Retina (tissue), 1 donor: ENCODE data around the gene CELF2.
"Not testable (repeated sequence)": the region's sequence is repeated elsewhere in the genome, so short reads cannot be mapped to it uniquely, and the experiment has no call there.

Experiments used
- DNase-seq: peaks from one replicate; pipeline ENCODE4 v3.0.0-alpha.2; 2016

The CELF2 gene

DNA sequence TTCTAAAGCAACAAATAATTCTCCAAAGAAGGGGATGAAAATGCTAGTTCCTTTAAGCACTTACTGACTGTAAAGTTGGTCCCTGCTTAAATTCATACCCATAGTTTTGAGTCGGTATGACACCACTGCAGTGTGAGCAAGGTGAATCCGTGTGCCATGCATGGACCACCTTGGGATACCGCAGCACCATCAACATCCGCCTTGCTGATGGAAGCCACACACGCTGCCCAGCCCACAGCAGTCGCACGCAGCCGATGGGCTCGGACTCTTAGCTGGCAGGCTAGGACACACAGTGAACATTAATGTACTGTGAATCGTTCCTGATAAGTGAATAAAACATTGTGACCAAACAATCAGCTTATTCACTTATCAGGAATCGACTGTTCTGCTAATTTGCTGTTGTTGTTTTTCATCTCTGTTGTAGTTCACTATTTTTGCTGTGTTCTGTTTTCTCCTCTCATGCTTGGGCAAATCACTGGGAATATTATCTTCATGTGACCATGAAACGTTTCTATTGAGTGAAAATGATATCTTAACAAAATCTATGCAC, 318.3 kb downstream of the CELF2 start:
- no peak for DNase-seq

DNA sequence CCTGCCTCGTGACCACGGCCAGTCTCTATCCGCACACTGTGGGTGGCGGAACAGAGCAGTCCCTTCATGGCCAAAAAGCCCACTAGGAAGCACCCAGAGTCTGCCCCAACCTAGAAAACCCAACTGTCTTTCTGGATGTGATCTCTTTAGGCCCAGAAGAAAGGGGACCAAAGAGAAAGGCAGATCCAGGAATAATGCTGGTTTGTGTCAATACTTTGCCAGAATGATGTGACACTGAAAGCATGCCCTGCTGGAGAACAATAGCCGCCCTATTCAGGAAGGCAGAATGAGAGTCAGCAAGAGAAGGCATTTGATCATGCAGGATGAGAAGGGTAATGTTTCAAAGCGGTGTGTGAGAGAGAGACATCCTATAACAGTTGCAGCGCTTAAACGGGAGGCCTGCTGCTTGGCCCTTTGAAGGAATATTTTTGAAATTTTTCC, 319.1 kb downstream of the CELF2 start:
- DNase-seq, result peak; percentile 50

DNA sequence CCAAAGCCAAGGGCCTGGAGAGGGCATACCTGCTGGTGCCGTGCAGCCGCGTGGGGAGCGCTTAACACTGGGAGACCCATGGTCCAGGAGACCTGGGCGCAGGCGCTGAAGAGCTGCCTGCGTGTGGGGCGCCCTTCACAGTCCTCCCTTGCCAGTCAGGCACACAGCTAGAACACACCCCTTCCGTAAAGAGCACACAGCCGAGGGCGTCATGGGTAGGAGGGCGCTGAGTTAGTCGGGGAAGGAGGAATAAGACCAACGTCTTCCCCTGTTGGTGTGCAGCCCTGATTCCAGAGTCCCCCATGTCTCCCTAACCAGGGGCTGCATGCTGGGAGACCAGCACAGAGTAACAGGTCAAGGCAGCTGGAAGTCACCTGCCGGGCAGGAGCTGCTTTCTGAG, 319.8 kb downstream of the CELF2 start:
- DNase-seq, result no peak

DNA sequence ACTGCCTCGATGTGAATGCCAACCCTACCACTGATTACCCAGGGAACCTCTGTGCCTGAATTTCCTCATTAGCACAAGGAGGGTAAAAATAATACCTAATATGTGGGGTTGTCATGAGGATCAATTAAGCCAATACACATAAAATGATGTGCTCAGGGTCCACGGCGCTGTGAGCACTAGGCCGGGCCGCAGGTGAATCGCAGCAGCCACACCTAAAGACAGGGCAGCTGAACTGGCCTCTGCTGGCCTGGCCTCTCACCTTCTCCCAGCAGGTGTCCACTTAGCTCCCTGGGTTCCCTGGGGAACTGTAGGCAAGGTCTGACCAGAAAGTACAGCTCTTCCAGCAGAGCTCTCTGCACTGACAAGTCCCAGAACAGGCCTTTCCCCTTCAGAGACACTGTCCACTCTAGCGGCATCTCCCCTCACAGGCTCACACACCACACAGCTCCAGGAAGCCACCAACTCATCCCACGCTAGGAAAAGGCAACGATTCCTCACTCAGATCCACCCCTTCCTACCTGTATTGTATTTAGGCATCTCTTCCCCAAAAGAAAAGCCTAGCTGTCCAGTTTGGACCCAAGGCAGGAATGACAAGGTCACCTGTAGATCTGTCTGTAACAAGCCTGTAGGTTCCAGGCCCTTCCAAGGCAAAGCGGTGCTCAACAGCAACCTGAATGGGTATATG, 320.6 kb downstream of the CELF2 start:
- DNase-seq, result no peak

DNA sequence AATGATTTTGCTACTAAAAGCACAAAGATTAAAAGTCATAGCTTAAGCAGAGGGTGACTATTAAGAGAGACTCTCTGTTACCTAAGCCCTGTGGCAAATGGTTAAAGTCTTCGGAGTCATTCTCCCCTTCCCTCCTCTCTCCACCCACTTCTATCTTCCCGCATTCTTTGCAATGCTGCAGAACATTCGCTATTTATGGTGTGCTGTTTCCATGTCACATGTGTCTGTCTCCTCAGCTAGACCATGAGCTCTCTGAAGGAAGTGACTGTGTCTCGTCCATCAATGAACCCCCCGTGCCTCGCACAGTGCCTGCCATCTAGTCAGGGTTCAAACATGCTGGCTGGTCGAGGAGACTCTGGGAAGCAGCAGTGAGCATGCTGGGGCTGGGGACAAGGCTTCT, 321.3 kb downstream of the CELF2 start:
- no peak for DNase-seq

DNA sequence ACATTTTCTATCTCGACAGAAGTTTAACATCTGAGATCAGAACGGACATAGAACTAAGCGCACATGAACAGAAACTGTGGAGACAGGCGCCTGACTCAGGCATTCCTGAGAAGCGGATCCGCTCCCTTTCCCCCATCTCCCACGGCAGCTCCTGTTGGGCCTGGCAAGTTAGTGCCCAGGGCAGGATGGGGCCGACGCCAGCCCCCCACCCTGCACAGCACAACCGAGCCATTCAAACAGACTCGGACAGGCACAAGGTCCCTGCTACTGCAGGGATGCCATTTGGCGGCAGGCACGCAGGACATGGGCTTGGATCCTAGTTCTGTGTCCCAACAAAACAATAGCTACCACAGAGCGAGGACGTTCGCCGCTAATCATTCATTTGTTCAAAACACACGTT, 322.0 kb downstream of the CELF2 start:
- no peak for DNase-seq

DNA sequence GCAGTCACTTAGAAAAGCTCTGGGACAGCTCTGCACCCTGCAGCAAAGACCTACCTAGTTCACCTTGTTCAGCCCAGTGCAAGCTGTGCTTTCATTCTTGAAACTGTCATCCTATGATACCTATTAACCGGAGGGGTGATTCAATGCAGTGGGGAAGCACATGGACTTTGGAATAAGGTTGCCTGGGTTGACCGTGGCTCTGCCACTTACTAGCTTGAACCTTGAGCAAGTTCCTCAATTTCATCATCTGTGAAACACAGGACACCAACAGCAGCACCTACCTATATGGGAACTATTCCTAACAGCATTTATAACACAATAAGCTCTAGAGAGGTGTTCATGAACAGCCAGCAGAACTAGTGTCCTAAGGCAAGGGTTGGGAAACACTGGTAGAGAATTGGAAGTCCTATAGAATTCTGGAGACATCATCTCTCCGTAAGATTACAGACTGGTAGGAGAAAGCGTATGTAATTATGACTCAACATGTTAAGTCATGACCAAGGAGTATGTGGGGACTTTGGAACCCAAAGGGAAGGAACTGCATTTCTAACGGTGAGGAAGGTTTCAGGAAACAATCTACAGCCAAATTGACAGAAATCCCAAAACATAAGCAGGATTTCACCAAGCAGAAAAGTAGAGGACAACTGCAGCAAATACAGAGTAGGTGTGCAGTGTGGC, 323.8 kb downstream of the CELF2 start:
- DNase-seq, result no peak

DNA sequence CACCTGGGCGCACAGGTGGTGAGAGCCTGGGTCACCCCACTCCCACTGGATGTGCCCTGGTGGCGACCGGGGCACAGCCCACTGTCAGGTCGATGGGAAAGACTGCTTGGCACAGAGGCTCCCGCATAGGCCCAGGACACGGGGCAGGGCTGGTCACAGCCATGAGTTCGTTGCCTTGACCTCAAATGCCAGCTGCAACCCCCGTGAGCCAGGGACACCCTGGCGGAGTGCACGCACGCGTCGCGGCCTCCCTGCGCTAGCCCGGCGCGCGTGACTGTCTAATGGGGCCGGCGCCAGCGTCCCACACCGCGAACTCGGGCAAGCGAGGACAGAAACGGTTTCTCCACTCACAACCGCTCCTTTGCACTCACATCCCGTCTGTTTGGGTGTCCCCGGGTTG, 326.4 kb downstream of the CELF2 start:
- no peak for DNase-seq

DNA sequence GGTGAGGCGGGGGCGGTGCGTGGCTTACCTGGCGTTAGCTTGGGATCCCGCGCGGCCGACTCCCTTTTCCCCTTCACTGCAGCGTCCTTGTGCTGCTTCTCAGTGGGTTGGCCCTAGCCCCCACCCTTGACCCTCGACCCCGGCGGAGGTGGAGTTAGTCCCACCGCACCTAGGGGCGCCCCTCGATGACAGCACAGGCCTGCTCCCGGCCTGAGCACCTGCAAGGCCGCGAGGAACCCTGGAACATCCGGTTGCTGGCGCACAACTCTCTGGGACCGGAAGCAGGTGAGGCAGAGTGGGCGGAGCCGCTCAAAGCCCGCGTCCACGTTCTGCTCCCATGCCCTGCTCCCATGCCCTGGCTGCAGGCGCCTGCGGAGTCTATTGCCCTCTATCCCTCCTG, 326.9 kb downstream of the CELF2 start:
- DNase-seq, result no peak

DNA sequence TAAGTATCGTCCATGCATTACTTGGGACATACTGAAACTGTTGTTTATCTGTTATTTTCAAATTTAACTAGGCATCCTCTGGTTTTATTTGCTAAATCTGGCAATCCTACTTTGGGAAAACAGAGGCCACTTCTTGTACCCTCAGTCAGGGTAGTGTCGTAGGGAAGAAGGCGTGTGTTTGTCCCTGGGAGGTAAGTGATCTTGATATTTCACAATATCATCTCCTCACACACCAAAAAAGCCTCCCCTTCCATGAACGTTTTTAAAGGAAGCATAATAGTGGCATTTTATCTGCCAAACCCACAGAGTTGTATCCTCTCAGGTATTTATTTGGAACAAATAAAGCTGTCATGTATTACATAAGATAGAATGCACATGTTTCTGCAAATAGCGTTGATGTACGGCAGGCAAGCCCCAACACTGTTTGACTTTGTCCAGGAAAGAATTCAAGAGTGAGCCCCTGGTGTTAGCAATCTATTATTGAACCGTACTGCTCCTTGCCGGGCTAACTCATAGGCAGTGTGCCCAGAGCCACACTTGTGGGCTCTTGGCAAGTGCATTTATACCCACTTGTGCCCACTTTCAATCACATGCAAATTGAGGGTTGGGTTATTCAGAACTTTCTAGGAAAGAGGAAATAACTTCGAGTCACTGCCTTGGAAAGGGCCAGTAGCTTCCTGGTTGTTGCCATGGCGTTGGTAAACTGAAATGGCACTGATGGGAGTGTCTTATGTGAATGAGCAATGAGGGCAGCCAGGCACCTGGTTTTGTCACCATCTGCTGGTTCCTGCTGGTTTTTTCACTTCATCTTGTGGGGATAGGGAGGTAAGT, 327.8 kb downstream of the CELF2 start:
- DNase-seq, result no peak

DNA sequence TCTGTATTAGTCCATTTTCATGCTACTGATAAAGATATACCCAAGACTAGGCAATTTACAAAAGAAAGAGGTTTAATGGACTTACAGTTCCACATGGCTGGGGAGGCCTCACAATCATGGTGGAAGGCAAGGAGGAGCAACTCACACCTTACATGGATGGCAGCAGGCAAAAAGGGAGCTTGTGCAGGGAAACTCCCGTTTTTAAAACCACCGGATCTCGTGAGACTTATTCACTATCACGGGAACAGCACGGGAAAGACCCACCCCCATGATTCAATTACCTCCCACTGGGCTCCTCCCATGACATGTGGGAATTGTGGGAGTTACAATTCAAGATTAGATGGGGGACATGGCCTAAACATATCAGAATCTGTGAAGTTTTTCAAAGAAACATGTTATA, 329.9 kb downstream of the CELF2 start:
- DNase-seq, result not testable (repeated sequence)

DNA sequence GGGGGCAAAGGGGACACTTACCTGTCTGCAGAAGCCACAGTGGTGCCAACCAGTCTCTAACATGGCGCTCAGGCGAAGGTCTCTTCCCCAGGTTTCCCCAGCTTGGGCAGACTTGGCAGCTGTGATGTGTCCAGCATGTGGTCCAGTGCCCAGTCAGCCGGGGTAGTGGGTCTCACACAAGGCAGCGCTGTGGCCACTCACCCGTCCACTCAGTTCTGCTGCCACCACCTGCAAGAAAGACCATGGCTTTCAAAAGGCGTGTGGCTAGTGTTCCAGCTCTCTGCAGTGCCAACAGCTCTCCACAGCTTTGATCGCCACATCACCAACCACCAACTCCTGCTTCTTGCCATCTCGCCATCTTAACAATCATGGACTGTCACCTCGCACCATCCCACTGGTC, 334.1 kb downstream of the CELF2 start:
- DNase-seq, result no peak

DNA sequence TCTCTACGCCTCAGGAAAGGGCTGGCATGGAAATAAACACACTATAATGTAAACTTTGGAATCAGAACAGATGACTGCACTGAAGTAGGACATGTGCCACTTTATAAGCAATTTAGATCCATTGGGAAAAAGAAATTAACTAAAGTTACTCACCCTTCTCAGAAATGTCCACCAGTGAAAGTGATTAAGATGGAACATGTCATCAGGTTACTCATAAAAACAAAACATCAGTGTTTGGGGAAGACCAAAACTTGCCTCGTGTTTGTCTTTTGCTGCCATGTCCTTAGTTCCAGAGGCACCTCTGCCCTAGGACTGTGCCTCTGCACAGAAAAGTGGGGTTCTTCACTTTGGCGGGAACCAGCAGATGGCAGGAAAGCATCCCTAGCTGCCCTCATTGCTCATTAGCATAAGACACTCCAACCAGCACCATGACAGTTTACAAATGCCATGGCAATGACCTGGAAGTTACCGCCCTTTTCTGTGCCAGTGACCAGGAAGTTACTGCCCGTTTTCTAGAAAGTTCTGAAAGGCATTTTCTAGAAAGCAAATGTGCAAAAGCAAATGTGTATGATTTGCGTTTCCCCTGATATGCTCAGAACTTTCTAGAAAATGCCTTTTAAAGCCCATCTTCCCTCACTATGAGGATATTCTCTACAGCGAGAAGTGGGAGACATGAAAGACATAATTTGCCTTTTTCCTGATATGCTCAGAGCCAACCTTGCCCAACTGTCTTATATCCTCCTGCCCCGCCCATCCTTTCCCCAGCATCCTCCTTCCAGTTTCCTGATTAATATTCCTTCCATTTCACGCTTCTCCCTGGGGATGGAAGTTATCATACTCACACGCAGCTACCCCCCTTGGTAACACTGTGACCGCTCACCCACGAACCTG, 335.6 kb downstream of the CELF2 start:
- DNase-seq, result no peak

DNA sequence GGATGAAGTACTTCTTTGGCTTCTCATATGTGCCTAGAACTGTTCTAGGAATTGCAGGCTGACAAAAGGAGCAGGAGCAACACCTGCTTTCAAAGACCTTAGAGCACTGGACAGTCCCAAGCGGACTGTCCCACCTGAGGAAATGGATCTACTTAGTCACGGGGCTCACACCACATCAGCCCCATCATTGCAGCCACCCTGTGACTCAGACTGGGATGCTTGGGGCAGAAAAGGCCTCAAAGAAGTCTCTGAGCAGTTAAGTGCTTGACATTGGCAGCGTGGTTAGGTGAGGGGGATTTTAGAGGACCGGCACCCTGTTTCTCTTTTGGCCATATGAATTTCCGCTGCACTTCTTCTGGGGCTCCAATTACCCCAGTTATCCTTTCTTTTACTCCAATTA, 337.2 kb downstream of the CELF2 start:
- DNase-seq, result no peak

DNA sequence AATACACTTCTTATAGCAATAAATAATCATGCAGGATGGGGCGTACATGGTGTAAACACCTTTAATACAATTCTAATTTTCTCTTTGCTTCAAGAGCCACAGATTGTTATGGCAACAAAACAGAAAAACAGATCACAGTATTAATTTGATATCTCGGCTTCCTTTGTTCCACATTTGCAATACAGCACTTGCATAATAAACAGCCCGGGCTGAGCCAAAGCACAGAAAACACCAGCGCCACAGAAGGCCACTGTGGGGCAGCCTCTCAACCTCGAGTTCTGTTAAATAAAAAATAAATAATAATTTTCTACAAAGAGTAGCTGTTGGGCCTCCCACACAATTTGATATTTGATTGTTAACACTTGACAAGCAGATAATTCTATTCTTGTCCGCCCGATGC, 337.9 kb downstream of the CELF2 start:
- no peak for DNase-seq

DNA sequence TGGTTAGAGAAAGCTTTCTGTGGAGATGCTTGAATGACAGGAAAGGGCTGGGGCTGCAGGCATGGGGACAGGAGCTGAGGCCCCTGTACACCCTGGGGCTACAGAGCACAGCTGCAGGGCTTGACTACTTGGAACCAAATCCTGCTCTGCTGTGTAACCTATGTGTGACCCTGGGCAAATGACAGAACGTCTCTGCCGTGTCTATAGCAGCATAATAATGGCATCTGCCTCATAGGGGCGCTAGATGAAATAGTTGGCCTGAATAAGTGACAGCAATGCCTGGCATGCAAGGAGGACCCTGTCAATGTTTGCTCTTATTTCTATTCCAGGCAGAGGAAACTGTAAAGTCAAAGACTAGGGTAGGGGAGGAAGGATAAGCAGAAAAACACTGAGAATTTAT, 339.8 kb downstream of the CELF2 start:
- DNase-seq, result no peak

DNA sequence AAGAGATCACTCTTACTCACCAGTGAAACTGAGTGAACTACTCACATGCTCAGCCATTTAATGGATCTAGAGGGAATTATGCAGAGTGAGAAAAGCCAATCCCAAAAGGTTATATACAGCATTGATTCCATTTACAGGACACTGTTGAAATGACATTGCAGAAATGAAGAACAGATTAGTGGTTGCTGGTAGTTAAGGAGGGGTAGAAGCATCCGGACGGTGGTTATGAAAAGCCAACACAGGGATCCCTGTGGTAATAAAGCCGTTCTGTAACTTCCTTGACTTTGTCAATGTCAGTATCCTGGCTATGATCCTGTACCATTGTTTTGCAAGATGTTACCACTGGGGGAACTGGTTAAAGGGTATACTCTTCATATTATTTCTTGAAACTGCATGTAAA, 340.3 kb downstream of the CELF2 start:
- DNase-seq, result no peak

DNA sequence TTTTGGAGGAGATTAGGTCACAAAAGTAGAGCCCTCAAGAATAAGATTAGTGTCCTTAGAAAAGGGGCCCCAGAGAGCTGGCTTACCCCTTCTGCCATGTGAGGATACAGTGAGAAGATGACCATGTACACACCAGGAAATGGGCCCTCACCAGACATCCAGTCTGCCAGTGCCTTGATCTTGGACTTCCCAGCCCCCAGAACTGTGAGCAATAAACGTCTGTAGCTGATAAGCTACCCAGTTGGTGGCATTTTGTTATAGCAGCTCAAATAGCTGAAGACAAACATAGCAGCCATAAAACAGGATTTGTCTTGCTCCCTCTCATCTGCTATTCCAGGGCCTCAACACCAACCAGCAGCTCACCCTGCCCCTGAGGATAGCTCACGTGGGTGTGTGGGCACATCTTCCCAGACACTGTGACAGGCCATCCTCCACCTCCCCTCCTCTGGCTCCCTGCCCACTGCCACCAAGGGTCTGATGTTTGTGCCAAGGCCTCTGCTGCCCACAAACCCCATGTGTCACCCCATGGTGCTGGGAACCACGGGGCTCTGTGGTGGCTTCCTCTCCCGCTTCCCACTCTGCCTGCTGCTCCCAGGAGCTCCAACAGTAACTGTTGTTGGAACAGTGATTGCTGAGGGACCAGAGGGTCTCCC, 341.4 kb downstream of the CELF2 start:
- no peak for DNase-seq

DNA sequence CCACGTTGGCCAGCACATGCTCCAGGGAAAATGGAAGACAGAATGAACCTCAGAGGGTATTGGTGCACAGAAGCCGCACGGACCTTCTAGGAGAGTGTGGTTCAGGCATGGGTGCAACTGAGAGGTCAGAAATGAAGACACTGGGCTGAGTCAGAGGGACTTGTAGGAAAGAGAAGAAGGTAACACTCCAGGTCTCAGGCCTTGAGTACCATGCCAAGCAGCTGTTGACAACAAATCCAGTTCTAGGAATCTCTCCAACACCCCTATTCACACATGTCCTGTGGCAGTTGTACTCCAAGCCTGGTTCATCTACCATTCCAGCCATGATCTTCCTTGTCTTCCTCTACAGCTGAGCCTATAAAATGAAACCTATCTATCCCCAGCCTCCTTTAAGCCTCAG, 342.2 kb downstream of the CELF2 start:
- no peak for DNase-seq

DNA sequence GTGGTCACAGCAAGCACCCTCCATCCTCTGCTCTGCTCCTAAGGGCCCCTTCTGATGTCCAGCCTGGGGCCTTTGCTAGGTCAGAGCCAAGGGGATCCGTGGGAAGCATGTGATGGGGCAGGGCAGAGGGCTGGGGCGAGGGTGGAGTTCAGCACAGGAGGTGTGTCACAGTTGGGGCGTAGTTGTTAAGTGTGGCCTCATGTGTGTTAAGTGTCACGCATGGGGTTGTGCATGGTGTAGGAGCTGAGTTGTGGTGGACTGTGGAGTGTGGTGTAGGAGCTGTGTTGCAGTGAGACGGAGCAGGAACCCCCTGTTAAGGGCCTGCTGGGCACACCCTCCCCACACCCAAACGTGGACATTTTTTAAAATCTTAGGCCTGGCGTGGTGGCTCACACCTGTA, 345.8 kb downstream of the CELF2 start:
- no peak for DNase-seq

DNA sequence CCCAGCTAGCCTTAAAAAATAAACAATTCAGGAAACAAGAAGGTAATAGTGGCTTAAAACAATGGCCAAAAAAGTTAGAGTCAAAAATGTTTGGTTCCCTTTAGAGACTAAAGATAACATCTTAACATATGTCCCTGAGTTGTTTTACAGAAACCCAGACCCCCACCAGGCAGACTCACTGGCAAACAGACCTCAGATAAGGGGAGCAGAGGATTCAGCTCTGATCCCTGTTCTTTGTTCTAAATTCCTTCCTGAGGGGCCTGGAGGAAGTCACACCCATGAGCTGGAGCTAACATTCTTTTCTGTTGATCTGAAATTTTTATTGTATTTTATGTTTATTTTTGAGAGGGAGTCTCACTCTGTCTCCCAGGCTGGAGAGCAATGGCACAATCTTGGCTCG, 346.6 kb downstream of the CELF2 start:
- no peak for DNase-seq

DNA sequence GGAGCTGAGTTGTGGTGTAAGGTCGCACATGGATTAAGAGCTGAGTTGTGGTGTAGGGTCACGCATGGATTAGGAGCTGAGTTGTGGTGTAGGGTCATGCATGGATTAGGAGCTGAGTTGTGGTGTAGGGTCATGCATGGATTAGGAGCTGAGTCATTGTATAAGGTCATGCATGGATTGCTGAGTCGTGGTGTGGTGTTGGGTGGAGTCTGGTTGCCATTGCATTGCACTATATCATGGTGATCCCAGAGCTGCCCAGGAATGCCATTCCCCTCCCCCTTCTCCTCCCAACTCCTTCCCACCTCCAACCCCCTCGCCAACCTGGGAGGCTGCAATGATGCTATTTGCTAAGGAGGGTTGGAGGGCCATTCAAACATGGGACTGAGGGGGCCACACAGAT, 349.2 kb downstream of the CELF2 start:
- not testable (repeated sequence) for DNase-seq
